ENCODE data around the gene ATG4D.

The ATG4D gene

DNA sequence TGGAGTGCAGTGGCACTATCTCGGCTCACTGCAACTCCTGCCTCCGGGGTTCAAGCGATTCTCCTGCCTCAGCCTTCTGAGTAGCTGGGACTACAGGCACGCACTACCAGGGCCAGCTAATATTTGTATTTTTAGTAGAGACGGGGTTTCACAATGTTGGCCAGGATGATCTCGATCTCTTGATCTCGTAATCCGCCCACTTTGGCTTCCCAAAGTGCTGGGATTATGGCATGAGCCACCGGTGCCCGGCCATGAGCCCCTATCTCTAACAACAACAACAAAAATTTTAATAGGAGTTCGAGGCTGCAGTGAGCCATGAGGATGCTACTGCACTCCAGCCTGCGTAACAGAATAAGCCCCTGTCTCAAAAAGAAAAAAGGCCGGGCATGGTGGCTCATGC, 38.4 kb downstream of the ATG4D start:
- DNase-seq = no peak

DNA sequence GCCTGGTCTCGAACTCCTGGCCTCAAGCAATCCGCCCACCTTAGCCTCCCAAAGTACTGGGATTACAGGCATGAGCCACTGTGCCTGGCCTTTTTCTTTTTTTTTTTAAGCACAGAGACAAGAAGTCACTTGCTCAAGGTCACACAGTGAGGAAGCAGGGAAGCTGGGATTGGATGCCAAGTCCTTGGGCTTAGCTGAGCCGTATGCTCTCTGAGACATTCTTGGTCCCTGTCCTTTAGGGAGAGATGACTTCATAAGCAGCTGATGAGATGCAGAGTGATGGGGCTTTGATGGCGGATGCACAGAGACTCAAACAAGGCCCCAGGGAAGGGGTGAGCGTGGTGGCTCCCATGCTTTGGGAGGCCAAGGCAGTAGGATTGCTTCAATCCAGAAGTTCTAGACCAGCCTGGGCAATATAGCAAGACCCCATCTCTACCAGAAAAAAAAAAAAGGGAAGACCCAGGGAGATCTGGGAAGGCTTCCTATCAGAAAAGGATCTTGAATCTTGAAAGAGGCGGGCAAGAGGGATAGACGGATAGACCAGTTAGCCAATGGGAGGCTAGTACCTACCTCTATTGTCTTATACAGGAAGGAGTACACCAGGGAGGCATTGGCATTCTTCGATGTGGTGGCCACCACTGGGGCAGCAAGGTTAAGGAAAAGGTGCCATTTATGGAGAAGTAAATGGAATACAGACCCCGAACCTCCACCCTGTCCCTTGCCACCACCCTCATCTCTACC, 39.5 kb downstream of the ATG4D start:
- no peak for DNase-seq

GRCh38 chr19:10586396-10586795, 42.7 kb downstream of the ATG4D start:
- no peak for DNase-seq

DNA sequence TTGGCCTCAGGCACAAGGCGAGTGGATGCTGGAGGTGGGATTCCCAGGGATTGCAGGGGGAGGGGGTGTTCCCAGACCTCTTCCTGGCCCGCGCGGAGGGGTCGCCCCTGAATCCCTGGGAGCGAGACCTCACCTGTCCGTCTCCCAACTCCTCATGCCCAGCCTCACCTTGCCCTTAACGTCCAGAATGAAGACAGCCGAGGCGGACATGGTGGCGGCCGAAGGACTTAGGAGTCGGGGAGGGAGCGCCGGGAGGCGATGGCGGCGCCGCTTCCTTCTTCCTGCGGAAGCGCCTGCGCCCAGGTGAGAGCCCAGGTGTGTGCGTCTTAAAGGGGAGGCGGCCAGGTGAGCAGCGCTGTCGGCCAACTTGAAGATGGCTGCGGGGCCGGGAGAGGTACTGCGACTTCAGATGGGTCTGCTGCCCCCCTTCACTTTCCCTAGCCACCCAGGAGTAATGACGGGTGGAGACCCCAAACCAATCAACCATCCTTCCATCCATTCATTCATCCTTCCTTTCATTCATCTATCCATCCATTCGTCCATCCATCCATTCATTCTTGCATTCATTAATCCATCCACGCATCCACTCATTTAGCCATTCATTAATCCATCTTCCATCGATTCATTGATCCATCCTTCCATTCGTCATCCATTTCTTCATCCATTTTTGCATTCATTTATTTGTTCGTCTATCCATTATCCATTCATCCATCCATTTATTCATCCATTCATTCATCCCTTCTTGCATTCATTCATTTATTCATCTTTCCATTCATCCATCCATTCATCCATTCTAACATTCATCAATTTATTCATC, 43.5 kb downstream of the ATG4D start, which contains the start of gene AP1M2:
AP1M2 (minus strand) TSS at position 291 of the 817 bp plus-strand sequence; CDS start at position 210, 81 bp downstream.
- DNase-seq = no peak

GRCh38 chr19:10587839-10588150, 44.1 kb downstream of the ATG4D start:
- no peak for DNase-seq

GRCh38 chr19:10593148-10593547, 49.4 kb downstream of the ATG4D start:
- no peak for DNase-seq

DNA sequence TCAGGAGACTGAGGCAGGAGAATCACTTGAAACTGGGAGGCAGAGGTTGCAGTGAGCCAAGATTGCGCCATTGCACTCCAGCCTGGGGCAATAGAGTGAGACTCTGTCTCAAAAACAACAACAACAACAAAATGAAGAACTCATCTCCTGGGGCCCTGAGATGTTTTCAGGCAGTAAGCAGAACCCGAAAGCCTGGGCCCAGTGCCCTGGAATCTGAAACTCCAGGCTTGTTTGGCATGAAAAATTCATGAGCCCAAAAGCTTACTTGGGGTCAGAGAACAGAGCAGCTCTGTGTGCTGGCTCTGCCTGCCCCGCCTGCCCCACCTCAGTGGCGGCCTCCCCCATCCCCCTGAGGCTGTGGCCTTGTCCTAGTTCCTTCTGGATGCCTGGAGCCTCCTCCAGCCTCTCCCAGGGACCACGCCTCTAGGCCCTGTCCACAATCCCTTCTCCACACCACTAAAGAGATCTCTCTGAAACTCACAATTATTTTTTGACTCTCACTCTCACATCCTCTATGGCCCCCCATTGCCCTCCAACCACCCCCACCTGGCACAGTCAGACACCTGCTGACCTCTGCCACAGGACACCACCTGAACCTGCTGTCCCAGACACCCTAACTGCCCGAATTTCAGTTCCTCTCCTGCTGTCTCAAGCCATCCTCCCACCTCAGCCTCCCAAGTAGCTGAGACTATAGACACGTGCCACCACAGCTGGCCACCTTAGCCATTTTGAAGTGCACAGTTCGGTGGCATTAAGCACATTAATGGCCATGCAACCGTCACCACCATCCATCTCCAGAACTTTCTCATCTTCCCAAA, 50.3 kb downstream of the ATG4D start:
- peak in 1 of 2 donors; percentile 23 for DNase-seq

DNA sequence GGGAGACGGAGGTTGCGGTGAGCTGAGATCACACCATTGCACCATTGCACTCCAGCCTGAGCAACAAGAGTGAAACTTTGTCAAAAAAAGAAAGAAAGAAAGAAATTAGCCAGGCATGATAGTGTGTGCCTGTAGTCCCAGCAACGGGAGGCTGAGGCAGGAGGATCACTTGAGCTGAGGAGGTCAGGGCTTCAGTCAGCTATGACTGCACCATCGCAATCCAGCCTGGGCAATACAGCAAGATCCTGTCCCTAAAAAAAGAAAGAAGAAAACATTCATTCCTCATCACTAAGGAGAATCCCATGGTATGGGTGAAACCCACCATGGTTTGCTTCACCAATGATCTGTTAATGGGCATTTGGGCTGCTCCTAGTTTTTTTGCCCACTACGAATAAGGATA, 56.4 kb downstream of the ATG4D start:
- DNase-seq = no peak

DNA sequence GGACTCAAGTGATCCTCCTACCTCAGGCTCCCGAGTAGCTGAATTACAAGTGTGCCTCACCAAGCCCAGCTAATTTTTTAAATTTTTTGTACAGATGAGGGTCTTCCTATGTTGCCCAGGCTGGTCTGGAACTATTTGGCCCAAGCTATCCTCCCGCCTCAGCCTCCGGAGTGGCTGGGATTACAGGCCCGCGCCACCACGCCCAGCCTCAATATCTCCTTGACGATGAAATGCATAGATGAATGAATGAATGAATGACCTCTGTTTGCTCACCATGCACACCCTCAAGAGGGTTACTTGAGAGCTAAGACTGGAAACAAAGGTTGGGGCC, 58.3 kb downstream of the ATG4D start:
- DNase-seq = no peak

GRCh38 chr19:10602330-10603083, 58.8 kb downstream of the ATG4D start:
- DNase-seq = peak; percentile 87 to 89

All from CD4-positive, alpha-beta T cell treated with Interleukin-1 beta for 1 hour (primary cell).